A673 (cell line): ENCODE data around the gene ROBO4. TPM values are rescaled to one million over a fixed set of nuclear protein-coding genes. Genes with fewer than 3 reads are reported as not detected.

ENCODE experiments used
- BruUV-seq: library from RNA; stranded (reverse); fragments of 400-500 nt; replicated peaks from 2 replicates; lab custom pipeline; 2021; lab: Mats Ljungman, UMichigan
- CTCF ChIA-PET: fragments of 300-600 bp; sonication (Branson Sonifier 250); formaldehyde crosslinking; loops from one replicate; lab custom pipeline; 2022; ENCODE audit warnings: antibody characterized with exemption; lab: Charles Lee
- POLR2A ChIA-PET: fragments of 300-600 bp; sonication (Branson Sonifier 250); formaldehyde crosslinking; loops from one replicate; lab custom pipeline; 2022; ENCODE audit warnings: antibody characterized with exemption; ENCODE audit not compliant: low non-redundant PET; lab: Charles Lee
- DNase-seq: peaks from one replicate; pipeline ENCODE4 v3.0.0-alpha.2; 2015; ENCODE audit warnings: low spot score
- H3K27ac ChIP-seq: fragments of 200-600 bp; sonication (generic); 2 replicates; pipeline ENCODE4 v1.5.1; 2016; ENCODE audit warnings: mixed run types, low read depth, mild to moderate bottlenecking, mixed read lengths, antibody characterized with exemption, low read length; ENCODE audit not compliant: poor library complexity, severe bottlenecking
- H3K27me3 ChIP-seq: fragments of 200-600 bp; sonication (generic); replicated peaks from 2 replicates; pipeline ENCODE4 v1.6.1; 2017; ENCODE audit warnings: mixed run types, low read depth, mild to moderate bottlenecking, mixed read lengths, antibody characterized with exemption, low read length; ENCODE audit not compliant: insufficient read depth, poor library complexity
- H3K36me3 ChIP-seq: fragments of 200-600 bp; sonication (generic); 2 replicates; pipeline ENCODE4 v1.6.1; 2016; ENCODE audit warnings: mixed run types, mild to moderate bottlenecking, mixed read lengths, antibody characterized with exemption, low read length; ENCODE audit not compliant: insufficient read depth, poor library complexity, severe bottlenecking
- H3K4me1 ChIP-seq: fragments of 200-600 bp; sonication (generic); 2 replicates; pipeline ENCODE4 v1.6.1; 2017; ENCODE audit warnings: mixed run types, mild to moderate bottlenecking, mixed read lengths, antibody characterized with exemption, low read length; ENCODE audit not compliant: insufficient read depth, poor library complexity, severe bottlenecking
- H3K4me3 ChIP-seq: fragments of 200-600 bp; sonication (generic); 2 replicates; pipeline ENCODE4 v1.5.1; 2016; ENCODE audit warnings: low read depth, mixed run types, mild to moderate bottlenecking, mixed read lengths, low read length; ENCODE audit not compliant: poor library complexity, severe bottlenecking
- H3K9me3 ChIP-seq: fragments of 200-600 bp; sonication (generic); 2 replicates; pipeline ENCODE4 v1.6.1; 2016; ENCODE audit warnings: mixed run types, low read depth, mild to moderate bottlenecking, mixed read lengths, antibody characterized with exemption, low read length; ENCODE audit not compliant: poor library complexity, severe bottlenecking
- CTCF ChIP-seq: fragments of 300-800, 200-600 bp; sonication (generic); conservative IDR thresholded peaks from 2 replicates; pipeline ENCODE4 v1.5.1; 2017; ENCODE audit warnings: low read depth, mild to moderate bottlenecking, antibody characterized with exemption, low read length, moderate library complexity, mixed read lengths
- EZH2 ChIP-seq: fragments of 200-600 bp; sonication (generic); IDR thresholded peaks from 2 replicates; pipeline ENCODE4 v1.6.1; 2017; ENCODE audit warnings: borderline replicate concordance, low read depth, mild to moderate bottlenecking, mixed read lengths, antibody characterized with exemption, low read length; ENCODE audit not compliant: poor library complexity, severe bottlenecking
- intact Hi-C: fragments of 100-400 bp; cut with micrococcal nuclease; formaldehyde crosslinking; loops from one replicate; pipeline ENCODE4 v1.10.0; 2022; ENCODE audit not compliant: unreplicated experiment
- total RNA-seq: library from RNA; stranded (reverse); gene quantifications from 2 replicates; pipeline ENCODE4 v1.2.3, GENCODE V29; 2021

Gene ROBO4
- total RNA-seq, 1 experiment from 2014 or later: not detected

GRCh38 chr11:124942466-124943253 is 45.0 kb upstream of the ROBO4 start:
- Histone ChIP-seq H3K4me3 (no peak overlapping the region), H3K9me3 (no peaks in the 10 kb centered on the region), H3K27ac (no peak overlapping the region), H3K4me1 (no peaks in the 10 kb centered on the region), H3K27me3 (peaks cover 1% of the 10 kb centered on the region), H3K36me3 (no peaks in the 10 kb centered on the region)
- CTCF ChIA-PET: no interaction called here
- DNase-seq: no peak
- TF ChIP-seq CTCF (no peak), EZH2 (no peak)
- no TSS peak for BruUV-seq
- intact Hi-C loops: no loop called here
- POLR2A ChIA-PET: no interaction called here

GRCh38 chr11:124941703-124942102 is 44.0 kb upstream of the ROBO4 start:
- intact Hi-C loops: no loop called here
- H3K9me3 ChIP-seq: no peaks in the 10 kb centered on the region
- no peak overlapping the region for H3K4me3 ChIP-seq
- no peaks in the 10 kb centered on the region for H3K36me3 ChIP-seq
- TF ChIP-seq EZH2 (no peak), CTCF (no peak)
- CTCF ChIA-PET: no interaction called here
- no peak overlapping the region for H3K27ac ChIP-seq
- no peak for DNase-seq
- H3K27me3 ChIP-seq: peaks cover 10% of the 10 kb centered on the region
- POLR2A ChIA-PET: no interaction called here
- no TSS peak for BruUV-seq
- no peaks in the 10 kb centered on the region for H3K4me1 ChIP-seq

- H3K27ac ChIP-seq: no peak overlapping the region
- no TSS peak for BruUV-seq
- TF ChIP-seq EZH2 (no peak), CTCF (no peak)
- ChIA-PET POLR2A (no interaction called here), CTCF (interaction anchor here (0.7 kb wide), 1 partner anchor 877 kb away, joined by 5 read pairs; no protein-coding TSS in a partner anchor)
- H3K36me3 ChIP-seq: no peaks in the 10 kb centered on the region
- H3K27me3 ChIP-seq: peaks cover 23% of the 10 kb centered on the region
- intact Hi-C loops: no loop called here
- H3K9me3 ChIP-seq: no peaks in the 10 kb centered on the region
- H3K4me3 ChIP-seq: no peak overlapping the region
- DNase-seq: no peak
- no peaks in the 10 kb centered on the region for H3K4me1 ChIP-seq
Measured at GRCh38 chr11:124938970-124939369, 41.3 kb upstream of the ROBO4 start.
